ENCODE measurements around the gene MAPK4.
A peak's percentile ranks its signal among the peaks of the same experiment; 100 is the strongest.

The MAPK4 gene

GRCh38 chr18:50581517-50581916 is 21.6 kb downstream of the MAPK4 start:
- H3K27ac ChIP-seq (replicated peaks): no peak overlapping the region
- H3K27me3 ChIP-seq (ENCODE audit: insufficient read depth, poor library complexity, severe bottlenecking): no peaks in the 10 kb centered on the region
- H3K4me3 ChIP-seq (replicated peaks; ENCODE audit: insufficient read depth, low read length): no peak overlapping the region
- no peak for TF ChIP-seq GABPA (IDR thresholded peaks at IDR 0.05; ENCODE audit: low read depth)
- no peak for TF ChIP-seq SPI1 (IDR thresholded peaks at IDR 0.05; ENCODE audit: borderline replicate concordance, low read depth)
- no peak for TF ChIP-seq REST (IDR thresholded peaks at IDR 0.05; ENCODE audit: insufficient replicate concordance, low read depth)
- TF ChIP-seq POLR2AphosphoS5 (IDR thresholded peaks at IDR 0.05; ENCODE audit: low read depth): no peak
- TF ChIP-seq CTCF (IDR thresholded peaks at IDR 0.05; ENCODE audit: insufficient read depth, low read length): no peak
- no peak for DNase-seq (ENCODE audit: low read depth in 1 of 2, low spot score in 1 of 2)

GRCh38 chr18:50582500-50582899 is 22.6 kb downstream of the MAPK4 start:
- Histone ChIP-seq H3K27ac (replicated peaks) (no peak overlapping the region), H3K27me3 (ENCODE audit: insufficient read depth, poor library complexity, severe bottlenecking) (no peaks in the 10 kb centered on the region), H3K4me3 (replicated peaks; ENCODE audit: insufficient read depth, low read length) (no peak overlapping the region)
- DNase-seq (ENCODE audit: low read depth in 1 of 2, low spot score in 1 of 2): no peak
- TF ChIP-seq CTCF (IDR thresholded peaks at IDR 0.05; ENCODE audit: insufficient read depth, low read length): no peak

GRCh38 chr18:50586710-50587109 is 26.8 kb downstream of the MAPK4 start:
- DNase-seq (ENCODE audit: low read depth in 1 of 2, low spot score in 1 of 2): no peak
- H3K4me3 ChIP-seq (replicated peaks; ENCODE audit: insufficient read depth, low read length): no peak overlapping the region
- no peaks in the 10 kb centered on the region for H3K27me3 ChIP-seq (ENCODE audit: insufficient read depth, poor library complexity, severe bottlenecking)
- TF ChIP-seq SPI1 (IDR thresholded peaks at IDR 0.05; ENCODE audit: borderline replicate concordance, low read depth) (no peak), CTCF (IDR thresholded peaks at IDR 0.05; ENCODE audit: insufficient read depth, low read length) (peak; percentile 9), REST (IDR thresholded peaks at IDR 0.05; ENCODE audit: insufficient replicate concordance, low read depth) (no peak), GABPA (IDR thresholded peaks at IDR 0.05; ENCODE audit: low read depth) (no peak)
- no peak overlapping the region for H3K27ac ChIP-seq (replicated peaks)

GRCh38 chr18:50590593-50590992 is 30.7 kb downstream of the MAPK4 start:
- no peak for TF ChIP-seq REST (IDR thresholded peaks at IDR 0.05; ENCODE audit: insufficient replicate concordance, low read depth)
- no peak for TF ChIP-seq GABPA (IDR thresholded peaks at IDR 0.05; ENCODE audit: low read depth)
- TF ChIP-seq CTCF (IDR thresholded peaks at IDR 0.05; ENCODE audit: insufficient read depth, low read length): no peak
- TF ChIP-seq POLR2AphosphoS5 (IDR thresholded peaks at IDR 0.05; ENCODE audit: low read depth): no peak
- TF ChIP-seq SPI1 (IDR thresholded peaks at IDR 0.05; ENCODE audit: borderline replicate concordance, low read depth): no peak
- no peak overlapping the region for H3K27ac ChIP-seq (replicated peaks)
- DNase-seq (ENCODE audit: low read depth in 1 of 2, low spot score in 1 of 2): no peak
- H3K27me3 ChIP-seq (ENCODE audit: insufficient read depth, poor library complexity, severe bottlenecking): no peaks in the 10 kb centered on the region
- H3K4me3 ChIP-seq (replicated peaks; ENCODE audit: insufficient read depth, low read length): no peak overlapping the region
